Type B pancreatic cell (in vitro differentiated cells): ENCODE data around the gene PER1. TPM values are rescaled to one million over a fixed set of nuclear protein-coding genes. Genes with fewer than 3 reads are reported as not detected.

ENCODE experiments used
- DNase-seq: peaks from one replicate; pipeline ENCODE4 v3.0.0; 2021; ENCODE audit warnings: mixed read lengths; ENCODE audit not compliant: unreplicated experiment; ENCODE audit errors: extremely low spot score
- H3K27ac Mint-ChIP-seq: 2 replicates; pipeline ENCODE4 v1.8.0; 2021; ENCODE audit warnings: mild to moderate bottlenecking, mixed read lengths
- H3K27me3 Mint-ChIP-seq: 2 replicates; pipeline ENCODE4 v1.8.0; 2021; ENCODE audit warnings: mixed read lengths
- H3K36me3 Mint-ChIP-seq: 2 replicates; pipeline ENCODE4 v1.8.0; 2021; ENCODE audit warnings: mixed read lengths
- H3K4me1 Mint-ChIP-seq: one replicate; pipeline ENCODE4 v1.8.0; 2021; ENCODE audit warnings: mixed read lengths; ENCODE audit not compliant: unreplicated experiment
- H3K4me3 Mint-ChIP-seq: 2 replicates; pipeline ENCODE4 v1.8.0; 2021; ENCODE audit warnings: mild to moderate bottlenecking, mixed read lengths
- H3K9me3 Mint-ChIP-seq: 2 replicates; pipeline ENCODE4 v1.8.0; 2021; ENCODE audit warnings: mixed read lengths
- CTCF ChIP-seq: fragments of 200-600 bp; sonication (generic); conservative IDR thresholded peaks from 2 replicates; pipeline ENCODE4 v1.5.0; 2021; ENCODE audit warnings: antibody characterized with exemption, mild to moderate bottlenecking
- total RNA-seq: library from RNA; stranded (reverse); gene quantifications from 2 replicates; pipeline ENCODE4 v1.2.1, GENCODE V29; 2021; ENCODE audit warnings: low replicate concordance

PER1 gene
- total RNA-seq, 1 donor from 2014 or later = 33.2 TPM

DNA sequence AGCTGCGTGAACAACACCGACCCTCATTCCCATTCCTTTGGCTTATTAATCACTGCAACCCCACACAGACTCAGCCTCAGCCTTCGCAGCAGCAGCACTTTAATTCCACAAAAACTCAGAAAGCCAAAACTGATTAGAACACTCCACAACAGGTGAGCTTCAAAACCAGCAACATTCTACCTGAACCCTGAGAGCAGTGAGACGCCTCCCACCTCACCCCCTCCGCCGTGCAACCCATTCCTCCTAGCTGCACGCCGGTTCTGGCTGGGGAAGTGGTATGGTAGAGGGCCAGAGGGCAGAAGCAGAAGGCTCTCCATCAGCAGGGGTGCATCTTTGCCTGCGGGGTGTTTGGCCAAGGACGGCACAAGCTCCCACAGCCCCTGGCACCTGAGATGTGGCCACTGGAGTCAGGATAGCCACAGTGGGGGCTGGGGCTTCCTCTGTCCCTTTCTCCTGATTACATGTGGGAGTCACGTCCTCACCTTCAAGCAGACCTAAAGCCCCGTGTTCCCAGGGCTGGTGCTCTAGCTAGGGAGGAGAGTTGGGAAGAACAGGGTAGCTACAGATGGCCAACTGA lies 36.1 kb upstream of the PER1 start:
- Mint-ChIP-seq H3K36me3 (no peaks in the 10 kb centered on the region), H3K4me1 (peaks cover 9% of the 10 kb centered on the region), H3K4me3 (no peak overlapping the region), H3K27me3 (no peaks in the 10 kb centered on the region), H3K27ac (no peak overlapping the region), H3K9me3 (no peaks in the 10 kb centered on the region)
- no peak for TF ChIP-seq CTCF
- no peak for DNase-seq

DNA sequence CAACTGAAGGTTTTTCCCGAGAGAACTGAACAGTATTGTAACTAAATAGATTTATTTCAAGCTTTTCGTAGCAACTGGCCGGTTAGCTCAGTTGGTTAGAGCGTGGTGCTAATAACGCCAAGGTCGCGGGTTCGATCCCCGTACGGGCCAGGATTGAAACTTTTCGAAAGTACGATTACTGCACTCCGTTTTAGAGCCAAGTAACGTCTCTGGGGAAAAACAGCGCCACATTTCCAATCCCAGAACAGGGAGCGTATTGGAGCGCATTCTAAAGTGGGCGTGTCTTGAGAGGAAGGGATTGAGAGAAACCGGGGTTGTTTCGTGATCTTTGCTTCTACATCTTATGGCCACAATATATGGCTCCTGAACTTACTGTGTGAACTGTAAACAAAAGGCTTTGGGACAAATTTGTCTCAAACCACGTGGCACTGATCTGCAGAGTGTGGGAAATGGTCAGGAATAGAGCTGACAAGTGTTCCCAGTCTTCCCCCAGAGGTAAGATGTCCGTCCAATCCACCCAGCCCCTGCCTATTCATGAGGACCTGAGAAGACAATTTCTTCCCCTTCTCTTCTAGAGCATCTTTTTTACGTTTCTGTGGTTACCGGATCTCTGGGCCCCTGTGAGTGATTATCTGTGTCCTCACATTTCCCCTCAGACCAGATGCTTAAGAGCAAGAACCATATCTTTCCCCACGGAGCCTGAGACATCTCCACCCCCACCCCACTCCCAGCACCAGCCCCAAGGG lies 35.5 kb upstream of the PER1 start:
- peak; percentile 94 for DNase-seq
- Mint-ChIP-seq H3K9me3 (no peaks in the 10 kb centered on the region), H3K4me3 (no peak overlapping the region), H3K4me1 (peaks cover 9% of the 10 kb centered on the region), H3K27me3 (no peaks in the 10 kb centered on the region), H3K36me3 (no peaks in the 10 kb centered on the region), H3K27ac (no peak overlapping the region)
- TF ChIP-seq CTCF = no peak

GRCh38 chr17:8186787-8187516 lies 34.7 kb upstream of the PER1 start:
- H3K27ac Mint-ChIP-seq = no peak overlapping the region
- no peak for TF ChIP-seq CTCF
- DNase-seq = peak; percentile 96
- H3K36me3 Mint-ChIP-seq = no peaks in the 10 kb centered on the region
- no peak overlapping the region for H3K4me3 Mint-ChIP-seq
- peaks cover 2% of the 10 kb centered on the region for H3K27me3 Mint-ChIP-seq
- H3K9me3 Mint-ChIP-seq = no peaks in the 10 kb centered on the region
- peaks cover 9% of the 10 kb centered on the region for H3K4me1 Mint-ChIP-seq

- no peak overlapping the region for H3K27ac Mint-ChIP-seq
- TF ChIP-seq CTCF = peak; percentile 55
- peaks cover 9% of the 10 kb centered on the region for H3K4me1 Mint-ChIP-seq
- no peak for DNase-seq
- H3K4me3 Mint-ChIP-seq = no peak overlapping the region
- H3K27me3 Mint-ChIP-seq = peaks cover 2% of the 10 kb centered on the region
- no peaks in the 10 kb centered on the region for H3K9me3 Mint-ChIP-seq
- H3K36me3 Mint-ChIP-seq = no peaks in the 10 kb centered on the region
Measured at GRCh38 chr17:8186446-8186786, 34.2 kb upstream of the PER1 start.

GRCh38 chr17:8185582-8186445 lies 33.6 kb upstream of the PER1 start:
- Mint-ChIP-seq H3K4me3 (no peak overlapping the region), H3K9me3 (no peaks in the 10 kb centered on the region), H3K27me3 (peaks cover 2% of the 10 kb centered on the region), H3K27ac (no peak overlapping the region), H3K36me3 (no peaks in the 10 kb centered on the region), H3K4me1 (peaks cover 8% of the 10 kb centered on the region)
- DNase-seq = peak; percentile 96
- TF ChIP-seq CTCF = no peak
